Upper lobe of right lung (tissue), 1 donor: ENCODE measurements around the gene RAB25. TPM values are rescaled to one million over a fixed set of nuclear protein-coding genes. Genes with fewer than 3 reads are reported as not detected.
A peak's percentile ranks its signal among the peaks of the same experiment; 100 is the strongest.

ENCODE experiments used
- ATAC-seq: fragments of 200-7000 bp; cut with Tn5 transposase; one replicate; pipeline ENCODE4 v1.9.1; 2020; ENCODE audit warnings: mild to moderate bottlenecking, moderate library complexity
- DNase-seq: peaks from one replicate; pipeline ENCODE4 v3.0.0-alpha.2; 2020
- H3K27ac ChIP-seq: fragments of 200-600 bp; one replicate; pipeline ENCODE4 v1.8.0; 2022
- H3K27me3 ChIP-seq: fragments of 200-600 bp; one replicate; pipeline ENCODE4 v1.8.0; 2022; ENCODE audit warnings: mild to moderate bottlenecking
- H3K36me3 ChIP-seq: fragments of 200-600 bp; one replicate; pipeline ENCODE4 v1.8.0; 2022
- H3K4me1 ChIP-seq: fragments of 200-600 bp; one replicate; pipeline ENCODE4 v1.8.0; 2022
- H3K4me3 ChIP-seq: fragments of 200-600 bp; one replicate; pipeline ENCODE4 v1.8.0; 2022; ENCODE audit warnings: mild to moderate bottlenecking
- H3K9me3 ChIP-seq: fragments of 200-600 bp; one replicate; pipeline ENCODE4 v1.8.0; 2022
- intact Hi-C: fragments of 100-400 bp; cut with DNase I; formaldehyde crosslinking; loops from one replicate; pipeline ENCODE4 v1.11.0; 2022
- total RNA-seq: library from RNA; stranded (reverse); fragmentation: NEBNext Ultra II Directional; extraction: Animal tissue kit (Norgen Biotek cat#: 25700); gene quantifications from one replicate; pipeline ENCODE4 v1.2.1, GENCODE V29; 2021
- TF ChIP-seq, protein P1 (sequence below): fragments of 200-600 bp; IDR thresholded peaks from one replicate; pipeline ENCODE4 v1.8.0; 2022; ENCODE audit warnings: antibody characterized with exemption
- donor health status: DM: no; HTN: yes; CAD: no; lungs with severe emphysema.

RAB25 gene
- total RNA-seq, 1 donor from 2014 or later: 62.0 TPM

- Histone ChIP-seq H3K27me3 (no peaks in the 10 kb centered on the region), H3K4me3 (peak overlapping the region; percentile 77), H3K36me3 (no peaks in the 10 kb centered on the region), H3K27ac (no peak overlapping the region), H3K9me3 (no peaks in the 10 kb centered on the region), H3K4me1 (peaks cover 19% of the 10 kb centered on the region)
- DNase-seq (no peak), ATAC-seq (no peak)
- intact Hi-C loops: no loop called here
- TF ChIP-seq, protein P1, sequence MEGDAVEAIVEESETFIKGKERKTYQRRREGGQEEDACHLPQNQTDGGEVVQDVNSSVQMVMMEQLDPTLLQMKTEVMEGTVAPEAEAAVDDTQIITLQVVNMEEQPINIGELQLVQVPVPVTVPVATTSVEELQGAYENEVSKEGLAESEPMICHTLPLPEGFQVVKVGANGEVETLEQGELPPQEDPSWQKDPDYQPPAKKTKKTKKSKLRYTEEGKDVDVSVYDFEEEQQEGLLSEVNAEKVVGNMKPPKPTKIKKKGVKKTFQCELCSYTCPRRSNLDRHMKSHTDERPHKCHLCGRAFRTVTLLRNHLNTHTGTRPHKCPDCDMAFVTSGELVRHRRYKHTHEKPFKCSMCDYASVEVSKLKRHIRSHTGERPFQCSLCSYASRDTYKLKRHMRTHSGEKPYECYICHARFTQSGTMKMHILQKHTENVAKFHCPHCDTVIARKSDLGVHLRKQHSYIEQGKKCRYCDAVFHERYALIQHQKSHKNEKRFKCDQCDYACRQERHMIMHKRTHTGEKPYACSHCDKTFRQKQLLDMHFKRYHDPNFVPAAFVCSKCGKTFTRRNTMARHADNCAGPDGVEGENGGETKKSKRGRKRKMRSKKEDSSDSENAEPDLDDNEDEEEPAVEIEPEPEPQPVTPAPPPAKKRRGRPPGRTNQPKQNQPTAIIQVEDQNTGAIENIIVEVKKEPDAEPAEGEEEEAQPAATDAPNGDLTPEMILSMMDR: no peak
These were observed 20.4 kb downstream of the RAB25 start for GRCh38 chr1:156081180-156081916.

DNA sequence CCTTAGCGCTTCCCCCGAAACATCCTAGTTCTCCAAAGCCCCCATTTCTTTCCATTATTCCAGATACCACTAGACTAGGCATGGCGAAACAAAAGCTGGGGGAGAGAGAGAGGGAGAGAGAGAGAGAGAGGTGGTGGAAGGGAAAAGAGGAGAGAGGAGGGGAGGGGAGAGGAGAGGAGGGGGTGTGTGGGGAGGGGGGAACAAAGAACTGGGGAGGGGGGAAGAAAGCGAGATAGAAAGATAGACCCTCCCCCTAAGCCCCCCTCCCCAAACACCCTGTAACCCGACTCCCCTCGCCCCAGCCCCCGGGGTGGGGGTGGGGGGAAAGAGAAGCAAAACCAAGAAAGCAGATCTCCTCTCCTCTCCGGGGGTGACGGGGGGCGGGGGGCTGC lies 21.0 kb downstream of the RAB25 start:
- Histone ChIP-seq H3K27me3 (no peaks in the 10 kb centered on the region), H3K36me3 (no peaks in the 10 kb centered on the region), H3K27ac (no peak overlapping the region), H3K9me3 (no peaks in the 10 kb centered on the region), H3K4me1 (peaks cover 19% of the 10 kb centered on the region), H3K4me3 (peak overlapping the region; percentile 77)
- DNase-seq (no peak), ATAC-seq (no peak)
- TF ChIP-seq, protein P1: no peak
- intact Hi-C loops: no loop called here

- H3K27me3 ChIP-seq: no peaks in the 10 kb centered on the region
- H3K4me1 ChIP-seq: peaks cover 19% of the 10 kb centered on the region
- peak; percentile 80 for ATAC-seq
- DNase-seq: peak; percentile 86
- H3K9me3 ChIP-seq: no peaks in the 10 kb centered on the region
- intact Hi-C loops: no loop called here
- TF ChIP-seq, protein P1: no peak
- no peak within 1 kb of the TSS for H3K27ac ChIP-seq
- peak within 1 kb of the TSS; percentile 77 for H3K4me3 ChIP-seq
- no peaks in the 10 kb centered on the region for H3K36me3 ChIP-seq
These were observed 21.5 kb downstream of the RAB25 start, which contains the start of gene MEX3A for GRCh38 chr1:156082309-156083091. Gene MEX3A (minus strand): TSS chr1:156082465. CDS start chr1:156081998, 467 bp downstream.

DNA sequence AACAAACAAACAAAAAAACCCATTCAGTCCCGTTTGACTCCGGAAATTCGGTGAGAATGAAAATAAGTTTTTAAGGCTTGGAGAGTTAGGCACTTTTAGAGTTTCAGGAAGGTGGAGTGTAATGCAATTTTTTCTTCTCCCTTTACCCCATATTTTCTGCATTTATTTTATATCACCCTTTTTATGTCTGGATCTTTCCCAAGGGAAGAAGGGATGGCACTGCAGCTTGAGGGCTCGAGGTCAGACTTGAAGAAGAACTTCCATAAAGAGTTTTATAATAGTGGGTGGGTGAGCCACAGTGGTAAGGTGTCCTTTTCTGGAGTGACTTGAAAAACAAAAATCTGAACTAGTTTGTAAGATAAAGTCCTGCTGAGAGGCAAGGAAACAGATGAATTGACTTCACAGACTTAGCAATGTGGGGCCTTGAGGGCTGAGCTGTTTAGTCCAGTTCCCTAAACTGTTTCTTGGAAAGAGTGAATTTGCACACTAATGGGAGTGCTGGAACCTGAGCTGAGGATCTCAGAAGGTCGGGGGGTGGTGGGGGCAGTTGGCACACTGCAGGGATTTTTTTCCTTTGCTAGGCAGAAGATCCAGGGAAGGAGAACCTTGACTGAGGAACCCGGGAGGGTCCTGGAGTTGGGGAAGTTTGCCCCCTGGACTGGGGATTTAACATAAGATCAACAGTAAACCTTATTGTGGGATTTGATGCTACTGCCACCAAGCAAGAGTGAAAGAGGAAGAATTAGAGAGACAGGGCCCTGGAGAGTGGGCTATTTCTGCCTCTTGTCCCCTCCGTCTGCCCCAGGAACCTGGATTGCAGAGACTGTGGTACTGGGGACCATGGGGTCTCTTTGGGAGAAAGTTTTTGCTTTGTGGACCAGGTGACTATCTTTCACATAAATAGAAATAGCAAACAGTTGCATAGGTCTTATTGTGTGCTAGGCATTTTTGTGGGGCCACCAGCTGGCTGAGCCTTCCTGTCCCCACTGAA lies 23.1 kb downstream of the RAB25 start:
- TF ChIP-seq, protein P1: no peak
- H3K27ac ChIP-seq: no peak overlapping the region
- no peaks in the 10 kb centered on the region for H3K9me3 ChIP-seq
- H3K27me3 ChIP-seq: no peaks in the 10 kb centered on the region
- H3K36me3 ChIP-seq: no peaks in the 10 kb centered on the region
- intact Hi-C loops: no loop called here
- peaks cover 19% of the 10 kb centered on the region for H3K4me1 ChIP-seq
- ATAC-seq: no peak
- DNase-seq: no peak
- H3K4me3 ChIP-seq: no peak overlapping the region

- no peaks in the 10 kb centered on the region for H3K27me3 ChIP-seq
- DNase-seq (no peak), ATAC-seq (peak; percentile 49)
- no peak overlapping the region for H3K27ac ChIP-seq
- TF ChIP-seq, protein P1: no peak
- no peaks in the 10 kb centered on the region for H3K36me3 ChIP-seq
- peaks cover 16% of the 10 kb centered on the region for H3K4me1 ChIP-seq
- H3K9me3 ChIP-seq: no peaks in the 10 kb centered on the region
- no peak overlapping the region for H3K4me3 ChIP-seq
- intact Hi-C loops: no loop called here
These were observed 25.3 kb downstream of the RAB25 start for GRCh38 chr1:156086256-156086662.
